GM18873 (cell line): ENCODE measurements around the gene CAPN2.

Experiments used
- ATAC-seq: cut with Tn5 transposase; IDR thresholded peaks from one replicate; pipeline ENCODE4 v1.9.1; 2021; ENCODE audit warnings: mild to moderate bottlenecking, moderate library complexity, moderate number of reproducible peaks; ENCODE audit not compliant: unreplicated experiment, low FRiP score

The CAPN2 gene

GRCh38 chr1:223755992-223756775 lies 43.8 kb downstream of the CAPN2 start:
- no peak for ATAC-seq

- no peak for ATAC-seq
Measured at GRCh38 chr1:223756806-223757700, 44.7 kb downstream of the CAPN2 start.

GRCh38 chr1:223758734-223759133 lies 46.4 kb downstream of the CAPN2 start:
- ATAC-seq, result no peak

GRCh38 chr1:223759273-223759672 lies 46.9 kb downstream of the CAPN2 start:
- no peak for ATAC-seq

- ATAC-seq, result no peak
Measured at GRCh38 chr1:223760833-223761232, 48.5 kb downstream of the CAPN2 start.

- no peak for ATAC-seq
Measured at GRCh38 chr1:223761411-223761810, 49.1 kb downstream of the CAPN2 start.

- ATAC-seq, result no peak
Measured at GRCh38 chr1:223763251-223763650, 50.9 kb downstream of the CAPN2 start.

- ATAC-seq, result no peak
Measured at GRCh38 chr1:223763881-223764280, 51.5 kb downstream of the CAPN2 start.

GRCh38 chr1:223765036-223765718 lies 52.8 kb downstream of the CAPN2 start:
- no peak for ATAC-seq

GRCh38 chr1:223765719-223766340 lies 53.5 kb downstream of the CAPN2 start:
- no peak for ATAC-seq

- ATAC-seq, result no peak
Measured at GRCh38 chr1:223770621-223771315, 58.4 kb downstream of the CAPN2 start.

GRCh38 chr1:223771469-223771813 lies 59.1 kb downstream of the CAPN2 start:
- no peak for ATAC-seq

GRCh38 chr1:223771814-223772770 lies 59.8 kb downstream of the CAPN2 start:
- no peak for ATAC-seq

- no peak for ATAC-seq
Measured at GRCh38 chr1:223772771-223773160, 60.4 kb downstream of the CAPN2 start.

GRCh38 chr1:223774134-223774814 lies 61.9 kb downstream of the CAPN2 start:
- no peak for ATAC-seq

GRCh38 chr1:223775054-223775453 lies 62.7 kb downstream of the CAPN2 start:
- ATAC-seq, result no peak

GRCh38 chr1:223775711-223776074 lies 63.4 kb downstream of the CAPN2 start:
- no peak for ATAC-seq

- ATAC-seq, result no peak
Measured at GRCh38 chr1:223776075-223776814, 63.9 kb downstream of the CAPN2 start.
